C4-2B (cell line): Measurements from ENCODE around the gene MTPN.

Experiments used
- CTCF ChIP-seq: fragments of 450-650 bp; conservative IDR thresholded peaks from 2 replicates; pipeline ENCODE4 v1.5.1; 2017; ENCODE audit warnings: mild to moderate bottlenecking
- ZFX ChIP-seq: fragments of 450-650 bp; IDR thresholded peaks from 2 replicates; pipeline ENCODE4 v1.6.1; 2017

GRCh38 chr7:135994466-135995205 is 17.5 kb upstream of the MTPN start:
- TF ChIP-seq CTCF (no peak), ZFX (no peak)
